DMS153 (cell line): ENCODE results near the gene MACROD2.
"Not testable (repeated sequence)": the region's sequence is repeated elsewhere in the genome, so short reads cannot be mapped to it uniquely, and the experiment has no call there.

ENCODE experiments used
- DNase-seq: peaks from one replicate; lab custom pipeline; 2025; lab: John Stamatoyannopoulos, UW

MACROD2 gene

DNA sequence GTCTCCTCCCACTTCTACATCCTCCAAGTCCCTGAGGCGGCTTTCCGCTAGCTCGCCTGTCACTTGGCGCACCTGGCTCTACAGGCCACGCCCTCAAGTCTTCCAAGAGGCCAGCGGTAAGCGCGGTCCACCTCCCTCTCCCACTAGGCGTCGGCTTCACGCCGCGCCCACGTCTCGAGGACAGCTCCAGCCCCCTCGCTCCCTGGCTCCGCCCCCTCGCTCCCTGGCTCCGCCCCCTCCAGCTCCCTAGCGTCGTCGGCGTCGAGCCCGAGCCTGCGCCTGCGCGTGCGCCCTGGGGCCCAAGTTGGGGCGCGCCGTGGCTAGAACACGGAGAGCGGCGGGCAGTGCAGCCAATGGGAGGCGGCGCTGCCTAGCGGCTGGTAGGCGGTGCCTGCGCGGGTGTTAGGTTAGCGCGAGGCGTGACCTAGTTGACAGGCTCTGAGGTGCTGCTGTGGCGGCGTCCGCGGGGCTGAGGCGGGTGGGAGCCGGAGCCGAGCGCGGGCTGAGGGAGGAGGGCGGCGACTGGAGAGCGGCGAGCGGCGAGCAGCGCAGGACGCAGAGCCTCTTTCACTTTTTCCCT, at the start of gene MACROD2:
Gene MACROD2, plus strand, starts transcription at position 431 of the 580 bp plus-strand sequence.
- DNase-seq: peak; percentile 95

DNA sequence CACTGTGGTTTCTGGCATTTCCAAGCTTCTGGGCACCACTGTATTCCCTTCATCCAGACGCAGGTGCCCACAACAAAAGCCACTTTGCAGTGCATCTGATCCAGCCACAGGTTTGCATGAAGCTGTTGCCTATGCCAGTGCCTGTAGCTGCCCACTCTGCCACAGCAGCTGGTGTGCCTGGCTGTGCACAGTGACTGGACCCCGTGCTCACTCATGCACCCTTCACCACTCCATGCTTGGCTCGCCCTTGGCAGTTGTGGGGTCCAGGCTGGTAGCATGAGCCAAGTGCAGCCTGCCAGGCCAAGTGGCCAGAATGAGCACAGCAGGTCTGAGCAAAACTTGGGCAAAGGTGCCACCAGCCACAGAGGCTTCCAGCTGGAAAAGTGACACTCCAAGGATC, 47.6 kb upstream of the MACROD2 start:
- no peak for DNase-seq

DNA sequence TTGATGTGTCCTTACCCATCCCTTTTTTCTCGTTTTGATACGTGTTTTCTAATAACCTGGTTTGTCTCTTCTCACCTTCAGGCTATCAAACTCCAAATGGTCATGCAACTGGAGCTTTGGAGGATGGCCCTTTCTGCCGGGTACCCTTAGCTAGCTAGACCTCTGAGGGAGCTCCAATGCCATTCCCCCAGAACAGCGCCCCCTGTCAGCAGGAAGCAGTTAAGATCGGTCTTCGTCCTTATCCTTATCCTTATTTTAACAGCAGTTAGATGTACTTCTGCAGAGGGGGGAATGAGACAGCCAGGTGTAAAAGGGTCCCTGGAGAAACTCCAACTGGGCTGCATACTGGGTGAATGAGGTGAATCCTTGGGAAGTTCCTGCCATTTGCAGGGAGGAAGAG, 42.1 kb upstream of the MACROD2 start:
- DNase-seq: no peak

DNA sequence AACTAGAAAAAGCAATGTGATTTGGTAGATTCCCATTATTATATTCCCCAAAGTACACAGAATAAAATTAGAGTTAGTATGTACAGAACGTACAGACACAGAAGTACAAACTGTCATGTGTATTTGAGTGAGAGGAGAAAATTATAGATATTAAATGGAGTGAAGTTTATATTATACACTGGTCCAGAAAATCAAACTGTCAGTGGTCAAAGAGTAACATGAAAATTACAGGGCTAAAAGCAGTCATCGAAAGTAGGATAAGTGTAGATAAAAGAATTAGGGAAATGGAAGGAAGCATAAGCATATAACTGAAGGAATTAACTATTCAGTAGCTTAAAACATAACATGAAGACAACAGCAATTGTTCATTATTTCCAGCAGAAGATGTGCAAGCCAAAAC, 35.2 kb upstream of the MACROD2 start:
- DNase-seq: no peak

DNA sequence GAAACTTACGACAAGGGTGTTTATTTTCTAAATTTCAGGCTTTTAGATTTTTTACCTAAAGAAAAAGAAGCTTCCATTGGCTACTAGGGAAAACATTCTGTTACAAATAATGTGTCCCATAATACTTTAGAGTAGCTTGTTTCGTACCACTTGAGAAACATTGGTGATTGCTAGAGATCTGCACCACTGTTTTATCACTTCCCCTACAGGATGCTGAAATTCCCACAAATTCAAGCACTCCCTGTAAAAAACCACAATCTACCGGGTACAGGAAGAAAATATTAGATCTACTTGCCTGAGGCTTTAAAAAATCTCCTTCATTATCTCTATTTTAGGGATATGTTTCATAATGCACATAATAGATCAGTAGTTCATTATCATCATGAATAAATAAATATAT, 34.8 kb upstream of the MACROD2 start:
- DNase-seq: no peak

DNA sequence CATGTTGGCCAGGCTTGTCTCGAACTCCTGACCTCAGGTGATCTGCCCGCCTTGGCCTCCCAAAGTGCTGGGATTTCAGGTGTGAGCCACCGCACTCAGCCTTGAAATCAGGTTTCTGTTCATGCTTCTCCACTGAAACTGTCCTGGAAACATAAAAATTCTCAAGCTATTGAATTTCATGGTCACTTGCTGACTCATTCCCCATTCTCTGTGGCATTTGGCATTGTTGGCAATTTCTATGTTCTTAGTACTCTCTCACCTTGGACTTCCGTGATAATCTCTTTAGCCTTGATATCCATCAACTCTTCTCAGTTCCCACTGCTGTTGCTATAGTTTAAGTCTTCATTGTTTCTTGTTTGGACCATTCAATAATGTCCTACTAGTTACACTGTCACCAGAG, 11.1 kb upstream of the MACROD2 start:
- no peak for DNase-seq

DNA sequence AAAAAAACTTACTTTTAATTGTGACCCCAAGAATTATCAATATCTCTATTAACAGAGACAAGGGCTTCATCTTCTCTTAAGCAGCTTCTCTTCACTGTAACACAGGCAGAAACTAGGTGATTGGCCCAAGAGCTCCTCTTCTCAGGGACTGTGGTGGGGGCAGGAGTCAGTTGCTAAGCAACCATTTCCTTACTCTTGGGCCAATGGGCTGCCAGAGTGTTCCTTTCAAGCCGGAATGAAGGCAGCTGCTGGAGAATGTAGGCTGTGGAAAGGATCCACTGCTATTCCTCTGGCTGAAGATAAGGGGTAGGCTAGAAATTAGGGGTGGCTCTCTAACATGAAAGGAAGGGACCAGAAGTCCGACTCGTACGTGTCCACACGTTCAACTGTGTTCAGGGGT, 4.9 kb upstream of the MACROD2 start, which contains the start of gene SEL1L2:
Gene SEL1L2, minus strand, starts transcription at position 150 of the 400 bp plus-strand sequence. Its CDS starts 80 bp downstream, at position 70.
- DNase-seq: no peak

DNA sequence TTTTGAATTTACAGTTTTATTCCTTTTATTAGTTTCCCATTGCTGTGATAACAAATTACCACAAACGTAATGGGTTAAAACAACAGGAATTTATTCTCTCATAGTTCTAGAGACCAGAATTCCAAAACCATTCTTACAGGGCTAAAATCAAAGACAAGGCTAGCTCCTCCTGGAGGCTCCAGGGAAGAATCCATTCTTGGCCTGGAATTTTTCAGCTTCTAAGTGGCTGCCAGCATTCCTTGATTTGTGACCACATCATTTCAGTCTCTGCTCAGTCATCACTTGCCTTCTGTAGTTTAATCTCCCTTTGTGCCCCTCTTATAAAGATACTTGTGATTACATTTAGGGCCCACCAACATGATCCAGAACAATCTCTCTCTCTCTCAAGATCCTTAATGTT, 4.0 kb upstream of the MACROD2 start:
- DNase-seq: no peak

DNA sequence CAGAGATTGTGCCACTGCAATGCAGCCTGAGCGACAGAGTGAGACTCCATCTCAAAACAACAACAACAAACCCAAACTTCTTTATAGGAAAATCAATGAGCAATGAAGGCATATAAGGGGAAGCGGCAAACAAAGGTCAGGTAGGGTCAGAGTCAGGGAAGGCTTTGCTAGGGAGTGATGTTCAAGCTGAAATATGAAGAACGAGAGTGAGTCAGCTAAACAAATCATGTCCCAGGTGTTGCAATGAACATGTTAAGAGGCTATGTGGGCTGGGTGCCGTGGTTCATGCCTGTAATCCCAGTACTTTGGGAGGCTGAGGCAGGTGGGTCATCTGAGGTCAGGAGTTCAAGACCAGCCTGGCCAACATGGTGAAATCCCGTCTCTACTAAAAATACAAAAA, 3.4 kb upstream of the MACROD2 start:
- DNase-seq: not testable (repeated sequence)

DNA sequence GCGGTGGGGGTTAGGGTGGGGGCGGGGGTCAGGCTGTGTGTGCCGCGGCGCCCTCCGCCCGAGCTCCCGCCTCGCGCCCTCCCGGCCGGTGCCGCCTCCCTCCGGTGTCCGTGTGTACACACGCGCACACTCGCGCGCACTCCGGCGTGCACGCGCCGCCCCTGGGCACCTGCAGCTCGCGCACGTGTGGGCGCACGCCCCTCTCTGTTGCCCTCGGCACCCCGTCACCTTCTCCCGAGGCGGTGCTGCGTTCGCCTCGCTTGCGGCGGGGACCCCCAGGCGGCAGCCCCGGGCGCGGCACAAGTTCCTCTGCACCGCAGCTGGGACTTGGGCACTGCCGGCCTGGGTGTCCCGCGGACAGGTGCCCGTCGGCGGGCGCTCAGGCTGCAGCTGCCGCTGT, 525 bp downstream of the MACROD2 start:
- peak; percentile 25 for DNase-seq

DNA sequence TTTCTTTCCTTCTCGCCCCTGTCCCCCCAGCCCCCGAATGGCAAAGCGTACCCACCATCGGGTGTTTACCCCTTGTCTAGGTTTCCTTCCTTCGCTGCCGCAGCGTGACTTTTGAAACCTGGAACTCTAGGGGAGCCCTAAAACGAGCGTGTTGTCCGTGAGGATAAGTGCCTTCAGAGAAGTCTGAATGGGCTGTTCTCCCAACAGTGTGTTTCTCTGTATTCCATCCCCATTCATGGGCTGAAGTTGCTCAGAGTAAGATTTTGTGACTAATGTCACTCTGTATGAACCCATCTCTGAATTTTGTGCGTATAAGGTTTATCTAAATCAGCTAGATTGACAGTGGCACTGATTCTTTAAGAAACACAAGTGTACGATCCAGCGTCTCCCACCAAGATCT, 949 bp downstream of the MACROD2 start:
- no peak for DNase-seq

DNA sequence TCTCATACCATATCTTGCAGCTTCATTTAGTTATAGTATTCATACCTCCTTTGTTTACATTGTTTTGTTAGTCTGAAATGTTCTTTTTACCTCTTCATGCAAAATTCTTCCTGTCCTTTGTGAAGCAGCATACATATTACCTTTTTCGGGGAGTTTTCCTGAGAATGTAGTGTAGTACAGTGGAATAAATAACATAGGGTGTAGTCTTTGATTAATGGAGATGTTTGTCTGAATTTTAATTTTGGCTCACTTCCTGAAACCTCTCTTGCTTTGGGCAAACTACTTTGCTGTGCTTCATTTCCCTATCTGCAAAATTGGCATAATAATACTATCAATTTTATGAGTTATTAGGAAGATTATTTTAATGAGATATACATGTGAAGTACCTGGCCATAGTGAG, 5.6 kb downstream of the MACROD2 start:
- DNase-seq: no peak

DNA sequence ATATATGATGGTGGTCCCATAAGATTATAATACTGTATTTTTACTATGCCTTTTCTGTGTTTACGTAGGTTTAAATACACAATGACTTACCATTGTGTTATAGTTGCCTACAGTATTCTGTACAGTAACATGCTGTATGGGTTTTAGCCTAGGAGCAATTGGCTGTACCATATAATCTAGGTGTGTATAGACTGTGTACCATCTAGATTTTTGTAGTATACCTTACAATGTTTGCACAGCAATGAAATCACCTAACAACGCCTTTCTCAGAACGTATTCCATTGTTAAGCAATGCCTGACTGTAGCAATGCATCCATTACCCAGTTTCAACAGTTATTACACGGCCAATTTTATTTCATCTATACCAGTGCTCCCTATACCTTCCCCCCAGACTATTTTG, 10.7 kb downstream of the MACROD2 start:
- DNase-seq: no peak

DNA sequence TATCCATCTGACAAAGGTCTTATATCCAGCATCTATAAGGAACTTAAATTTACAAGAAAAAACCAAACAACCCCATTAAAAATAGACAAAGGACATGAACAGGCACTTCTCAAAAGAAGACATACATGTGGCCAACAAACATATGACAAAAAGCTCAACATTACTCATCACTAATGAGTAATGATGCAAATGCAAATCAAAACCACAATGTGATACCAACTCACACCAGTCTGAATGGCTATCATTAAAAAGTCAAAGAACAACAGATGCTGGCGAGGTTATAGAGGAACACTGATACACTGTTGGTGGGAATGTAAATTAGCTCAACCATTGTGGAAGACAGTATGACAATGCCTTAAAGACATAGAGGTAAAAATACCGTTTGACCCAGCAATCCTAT, 13.9 kb downstream of the MACROD2 start:
- DNase-seq: no peak

DNA sequence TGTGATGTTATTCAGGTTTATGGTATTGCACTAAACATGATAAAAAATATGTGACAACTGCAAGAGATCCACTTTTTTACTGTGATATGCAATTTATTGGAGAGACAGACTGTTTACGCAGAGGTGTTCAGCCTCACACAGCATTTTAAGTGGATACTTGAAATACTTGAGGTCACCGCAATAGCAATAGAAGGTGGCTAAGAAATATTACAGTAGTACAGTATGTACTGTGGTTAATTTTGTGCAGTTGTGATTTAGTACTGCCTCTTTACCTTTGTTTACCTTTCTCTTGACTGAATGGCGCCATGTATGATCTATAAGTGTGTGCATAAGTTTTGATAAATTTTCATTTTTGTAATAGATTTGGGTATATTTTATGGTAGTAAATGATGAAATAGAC, 17.4 kb downstream of the MACROD2 start:
- no peak for DNase-seq

DNA sequence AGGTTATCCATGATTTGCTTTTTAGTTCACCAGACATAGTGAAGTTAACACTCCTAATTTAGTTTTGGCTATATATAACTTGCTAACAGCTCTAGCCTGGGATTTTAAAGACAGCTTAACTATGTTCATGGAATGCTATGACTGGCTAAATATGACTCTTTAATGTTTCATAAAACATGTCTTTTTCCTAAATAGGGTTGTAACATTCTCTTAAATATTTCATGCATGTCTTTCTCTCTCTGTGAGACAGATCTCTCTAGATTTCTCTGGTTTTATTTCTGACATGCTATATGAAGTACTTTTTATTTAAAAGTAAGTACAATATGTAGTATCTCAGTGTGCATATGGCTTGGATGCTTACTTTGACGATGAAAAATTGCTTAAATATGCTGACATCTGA, 35.7 kb downstream of the MACROD2 start:
- no peak for DNase-seq

DNA sequence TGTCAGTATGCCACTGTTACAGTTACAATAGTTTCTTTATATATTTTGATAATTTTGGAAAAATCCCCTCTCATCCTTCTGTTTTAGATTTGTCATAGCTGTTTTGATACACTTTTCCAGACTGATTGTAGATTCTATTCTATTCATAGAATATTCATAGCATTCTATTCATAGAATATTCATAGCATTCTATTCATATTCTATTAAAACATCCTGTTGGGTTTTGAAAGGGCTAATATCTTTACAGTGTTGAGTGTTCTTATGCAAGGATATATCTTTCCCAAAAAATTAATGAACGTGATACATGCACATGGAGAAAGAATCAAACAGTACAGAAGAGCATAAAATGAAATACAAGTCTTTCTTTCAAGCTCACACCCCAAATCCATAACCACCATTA, 38.0 kb downstream of the MACROD2 start:
- DNase-seq: no peak

DNA sequence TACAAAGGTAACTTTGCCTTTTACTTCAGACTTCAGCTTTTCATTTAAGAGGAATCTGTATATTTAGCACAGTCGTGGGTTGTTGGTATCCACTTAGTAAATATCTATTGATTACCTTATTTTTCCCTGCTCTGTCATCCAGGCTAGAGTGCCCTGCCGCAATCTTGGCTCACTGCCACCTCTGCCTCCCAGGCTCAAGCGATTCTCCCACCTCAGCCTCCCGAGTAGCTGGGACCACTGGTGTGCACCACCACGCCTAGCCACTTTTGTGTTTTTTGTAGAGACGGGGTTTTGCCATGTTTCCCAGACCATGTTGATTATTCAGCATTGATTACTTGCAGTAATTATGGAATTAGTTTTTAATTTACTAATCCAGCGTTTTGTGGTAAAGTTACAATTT, 41.3 kb downstream of the MACROD2 start:
- no peak for DNase-seq

DNA sequence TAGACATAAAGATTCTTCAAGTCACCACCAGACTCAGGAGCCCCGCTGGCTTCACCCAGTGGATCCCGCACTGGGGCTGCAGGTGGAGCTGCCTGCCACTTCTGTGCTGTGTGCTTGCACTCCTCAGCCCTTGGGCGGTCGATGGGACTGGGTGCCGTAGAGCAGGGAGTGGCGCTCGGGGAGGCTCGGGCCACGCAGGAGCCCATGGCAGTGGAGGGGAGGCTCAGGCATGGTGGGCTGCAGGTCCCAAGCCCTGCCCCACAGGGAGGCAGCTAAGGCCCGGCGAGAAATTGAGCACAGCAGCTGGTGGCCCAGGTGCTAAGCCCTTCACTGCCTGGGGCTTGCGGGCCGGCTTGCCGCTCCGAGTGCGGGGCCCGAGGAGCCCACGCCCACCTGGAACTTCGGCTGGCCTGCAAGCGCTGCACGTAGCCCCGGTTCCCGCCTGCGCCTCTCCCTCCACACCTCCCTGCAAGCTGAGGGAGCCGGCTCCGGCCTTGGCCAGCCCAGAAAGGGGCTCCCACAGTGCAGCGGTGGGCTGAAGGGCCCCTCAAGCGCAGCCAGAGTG, 49.5 kb downstream of the MACROD2 start:
- not testable (repeated sequence) for DNase-seq

DNA sequence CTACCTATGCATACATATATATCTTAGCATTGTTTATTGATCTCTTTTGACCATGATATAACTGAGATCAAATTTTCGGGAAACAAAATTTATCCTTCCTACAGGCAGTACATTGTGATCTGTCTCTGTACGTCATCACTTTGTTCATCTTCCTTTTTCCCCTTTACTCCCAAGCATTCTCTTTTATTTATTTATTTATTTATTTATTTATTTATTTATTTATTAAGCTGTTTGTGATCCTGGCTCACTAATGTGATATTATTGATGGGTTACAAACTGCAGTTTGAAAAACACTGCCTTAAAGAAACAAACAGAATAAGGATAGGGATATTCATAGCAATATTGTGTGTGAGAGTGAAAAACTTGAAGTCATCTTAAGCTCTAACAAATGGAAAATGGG, 51.2 kb downstream of the MACROD2 start:
- no peak for DNase-seq

DNA sequence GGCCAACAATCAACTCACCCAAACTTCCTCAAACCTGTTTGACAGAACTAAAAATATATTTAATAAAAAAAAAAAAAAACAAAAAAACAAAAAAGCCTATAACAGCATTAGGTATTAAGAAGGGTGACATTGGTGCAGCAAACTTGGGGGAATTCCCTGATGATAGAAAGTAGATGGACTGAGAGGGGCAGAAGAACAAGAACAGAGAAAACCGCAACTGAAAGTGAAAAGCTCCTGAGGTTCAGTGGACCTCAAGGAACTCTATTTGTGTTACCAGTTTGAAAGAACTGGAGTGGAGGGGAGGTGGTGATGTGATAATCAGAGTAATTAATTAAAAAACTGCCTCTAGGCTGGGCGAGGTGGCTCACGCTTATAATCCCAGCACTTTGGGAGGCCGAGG, 53.8 kb downstream of the MACROD2 start:
- no peak for DNase-seq

DNA sequence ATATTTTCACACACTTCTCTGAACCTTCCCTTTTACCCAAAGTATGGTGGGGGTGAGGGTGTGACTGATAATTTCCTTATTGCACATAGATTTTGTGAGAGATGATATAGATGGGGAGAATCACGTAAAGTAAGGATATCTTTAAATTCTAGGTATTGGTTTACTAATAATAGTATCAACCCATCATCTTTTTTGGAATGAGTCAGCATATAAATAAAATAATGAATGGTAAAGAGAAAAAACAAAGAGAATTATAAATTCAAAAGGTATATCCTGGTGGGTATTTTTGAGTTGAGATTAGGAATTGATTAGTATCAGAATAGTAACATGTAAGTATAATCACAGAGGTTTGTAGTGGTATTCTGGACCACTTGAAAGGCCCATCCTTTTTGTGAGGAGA, 56.1 kb downstream of the MACROD2 start:
- no peak for DNase-seq

DNA sequence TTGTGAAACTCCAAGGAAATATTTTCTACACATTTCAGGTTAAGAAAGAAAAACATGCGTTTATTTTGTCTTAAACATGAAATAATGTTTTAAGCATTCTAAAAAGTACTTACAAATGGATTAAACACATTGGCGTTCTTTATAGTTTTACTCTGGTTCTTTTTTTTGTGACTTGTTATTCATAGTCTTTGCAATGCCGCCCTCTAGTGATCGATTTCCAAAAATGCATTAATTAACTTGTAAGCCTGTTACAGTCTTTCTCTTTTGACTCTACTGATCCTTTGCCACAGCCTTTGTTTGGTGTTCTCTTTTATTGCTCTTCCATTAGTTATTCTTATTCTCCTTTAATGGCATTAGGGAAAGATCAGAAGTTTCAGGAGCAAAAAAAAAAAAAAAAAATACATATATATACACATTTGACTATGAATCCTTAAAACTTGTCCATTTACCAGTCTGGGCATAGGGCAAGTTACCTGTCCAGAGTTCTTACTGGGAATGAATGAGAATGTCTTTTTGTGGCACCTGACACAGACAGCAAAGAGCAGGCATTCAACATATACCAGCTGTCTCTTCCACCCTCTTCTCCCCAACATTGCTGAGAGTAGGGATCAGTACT, 59.9 kb downstream of the MACROD2 start:
- no peak for DNase-seq

DNA sequence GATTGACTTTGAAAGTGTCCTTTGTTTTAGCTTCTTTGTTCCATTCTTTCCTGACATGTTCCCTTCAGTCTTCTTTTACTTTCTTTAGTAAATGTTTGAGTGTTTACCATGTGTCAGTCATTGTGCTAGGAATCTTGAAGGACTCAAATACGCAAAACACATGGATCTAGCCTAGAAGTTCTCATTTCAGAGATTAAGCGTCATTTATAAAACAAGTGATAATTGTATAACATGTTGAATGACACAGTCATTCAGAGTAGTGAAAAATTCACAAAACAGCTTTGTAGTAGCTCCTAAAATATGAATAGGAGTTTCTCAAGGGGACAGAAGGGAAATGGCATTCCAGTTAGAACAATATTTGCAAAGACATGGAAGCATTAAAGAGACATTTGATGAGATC, 66.9 kb downstream of the MACROD2 start:
- DNase-seq: no peak
